HG03442 (cell line): Measurements from ENCODE around the gene SPATA19.
"Not testable (repeated sequence)": the region's sequence is repeated elsewhere in the genome, so short reads cannot be mapped to it uniquely, and the experiment has no call there.

Experiments used
- ATAC-seq: cut with Tn5 transposase; IDR thresholded peaks from one replicate; pipeline ENCODE4 v1.9.1; 2021; ENCODE audit warnings: mild to moderate bottlenecking, moderate library complexity; ENCODE audit not compliant: unreplicated experiment

The SPATA19 gene, protein sequence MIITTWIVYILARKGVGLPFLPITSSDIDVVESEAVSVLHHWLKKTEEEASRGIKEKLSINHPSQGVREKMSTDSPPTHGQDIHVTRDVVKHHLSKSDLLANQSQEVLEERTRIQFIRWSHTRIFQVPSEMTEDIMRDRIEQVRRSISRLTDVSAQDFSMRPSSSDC

DNA sequence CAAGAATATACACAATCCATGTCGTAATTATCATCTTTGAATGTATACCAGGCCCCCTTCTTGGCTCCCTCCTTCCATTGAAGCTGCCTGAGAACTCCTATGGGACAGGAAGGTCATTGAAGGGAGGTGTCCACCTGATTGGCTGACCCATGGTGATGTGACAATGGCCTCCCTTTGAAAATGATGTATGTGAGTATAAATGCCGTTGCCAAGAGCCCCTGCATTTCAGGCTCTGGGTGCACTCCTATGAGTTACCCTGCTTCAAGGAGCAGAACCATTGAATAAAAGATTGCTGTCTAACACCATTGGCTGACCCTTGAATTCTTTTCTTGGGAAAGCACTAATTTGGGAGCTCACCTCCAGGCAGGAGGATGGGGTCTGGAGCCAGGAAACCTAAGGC lies at the start of gene SPATA19:
Gene SPATA19, minus strand, starts transcription at position 101 of the 400 bp plus-strand sequence. Its CDS starts 67 bp downstream, at position 34.
- no peak for ATAC-seq

- peak; percentile 49 for ATAC-seq
Observed at GRCh38 chr11:133895061-133895479, 49.8 kb upstream of the SPATA19 start.

DNA sequence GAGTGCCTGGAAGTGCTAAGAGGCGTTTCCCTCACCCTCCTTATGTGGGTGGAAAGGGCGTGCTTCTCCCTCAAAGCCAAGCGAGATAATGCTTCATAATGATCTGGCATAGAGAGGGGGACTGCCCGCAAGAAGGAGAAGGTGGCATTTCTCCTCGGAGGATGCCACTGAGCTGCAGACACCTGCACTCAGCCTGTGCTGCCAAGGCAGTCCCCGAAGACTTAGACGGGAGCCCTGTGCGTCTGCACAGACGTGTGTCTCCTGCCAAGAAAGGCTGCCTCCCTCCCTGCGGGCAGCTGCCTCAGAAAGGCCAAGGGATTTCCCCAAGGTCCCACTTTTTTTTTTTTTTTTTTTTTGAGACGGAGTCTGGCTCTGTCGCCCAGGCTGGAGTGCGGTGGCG lies 48.1 kb upstream of the SPATA19 start:
- ATAC-seq = no peak

DNA sequence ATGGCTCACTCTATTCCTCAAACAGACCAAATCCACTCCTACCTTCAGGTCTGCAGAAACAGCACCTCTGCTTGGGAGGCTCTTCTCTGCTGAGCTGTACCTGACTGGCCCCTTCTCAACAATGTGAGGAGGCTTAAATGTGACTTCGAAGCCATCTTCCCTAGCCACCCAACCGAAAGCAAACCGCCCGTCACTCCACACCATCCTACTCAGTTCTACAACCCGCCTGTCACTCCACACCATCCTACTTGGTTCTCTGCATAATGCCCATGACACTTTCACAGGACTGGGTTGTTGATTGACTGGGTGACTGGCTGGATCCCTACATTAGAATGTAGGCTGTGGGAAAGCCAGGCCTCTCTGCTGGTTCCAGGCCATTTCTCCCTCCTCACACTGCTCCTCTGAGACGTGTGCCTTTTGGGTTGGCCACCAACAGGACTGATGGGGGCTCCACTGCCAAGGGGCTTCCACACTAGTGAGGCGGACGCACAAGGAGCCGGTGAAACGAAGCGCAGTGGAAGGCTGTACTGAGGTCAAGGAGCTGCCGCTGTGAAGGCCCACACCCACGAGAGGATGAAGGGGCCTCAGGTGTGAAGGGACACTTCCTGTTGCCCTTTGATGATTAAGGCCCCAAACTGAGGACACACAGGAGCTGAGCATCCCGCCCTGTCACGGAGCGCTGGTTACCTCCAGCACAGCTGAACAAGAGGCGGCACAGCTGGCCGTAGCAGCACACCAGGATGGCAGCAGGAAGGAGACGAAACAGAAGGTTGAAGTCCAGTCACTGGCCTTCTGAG lies 47.5 kb upstream of the SPATA19 start:
- ATAC-seq = no peak

- no peak for ATAC-seq
Observed at GRCh38 chr11:133892126-133892525, 46.8 kb upstream of the SPATA19 start.

DNA sequence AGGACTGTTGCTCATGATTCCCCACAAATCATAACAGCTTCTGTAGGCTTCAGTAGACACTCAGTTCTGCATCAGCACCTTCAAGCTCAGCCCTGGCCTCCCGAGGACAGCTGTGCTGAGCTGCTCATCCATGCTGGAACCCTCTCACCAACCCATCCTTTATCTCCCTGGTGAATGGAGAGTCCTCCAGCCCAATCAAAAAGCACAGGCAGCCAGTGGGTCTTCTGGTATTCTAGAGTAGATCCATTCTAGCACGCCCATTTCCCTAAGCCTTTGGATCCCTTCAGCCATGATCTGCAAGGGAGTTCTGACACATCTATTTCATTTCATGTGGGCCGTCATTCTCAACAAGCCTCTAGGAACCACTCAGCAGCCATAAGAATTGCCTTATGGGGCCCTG lies 44.6 kb upstream of the SPATA19 start:
- ATAC-seq = no peak

DNA sequence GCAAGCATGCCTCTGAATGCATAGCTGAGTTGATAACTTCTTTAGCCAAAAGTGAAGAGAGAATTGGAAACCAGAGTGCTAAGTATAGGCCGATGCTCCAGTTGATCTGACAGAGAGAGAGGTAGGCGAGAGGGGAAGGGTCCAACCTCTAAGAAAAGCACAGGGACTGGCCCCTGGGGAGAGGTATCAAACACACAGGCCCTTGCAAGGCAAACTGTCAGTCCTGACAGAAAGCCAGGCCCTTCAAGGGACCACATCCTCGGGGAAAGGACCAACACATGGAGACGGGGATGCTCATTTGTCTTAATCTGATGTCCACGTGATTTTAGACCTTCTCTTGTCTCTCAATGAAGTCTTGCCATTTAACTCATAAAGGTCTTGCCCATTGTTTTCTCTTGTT lies 43.9 kb upstream of the SPATA19 start:
- ATAC-seq = no peak

- no peak for ATAC-seq
Observed at GRCh38 chr11:133887692-133888332, 42.5 kb upstream of the SPATA19 start.

GRCh38 chr11:133886029-133886428 lies 40.7 kb upstream of the SPATA19 start:
- no peak for ATAC-seq

DNA sequence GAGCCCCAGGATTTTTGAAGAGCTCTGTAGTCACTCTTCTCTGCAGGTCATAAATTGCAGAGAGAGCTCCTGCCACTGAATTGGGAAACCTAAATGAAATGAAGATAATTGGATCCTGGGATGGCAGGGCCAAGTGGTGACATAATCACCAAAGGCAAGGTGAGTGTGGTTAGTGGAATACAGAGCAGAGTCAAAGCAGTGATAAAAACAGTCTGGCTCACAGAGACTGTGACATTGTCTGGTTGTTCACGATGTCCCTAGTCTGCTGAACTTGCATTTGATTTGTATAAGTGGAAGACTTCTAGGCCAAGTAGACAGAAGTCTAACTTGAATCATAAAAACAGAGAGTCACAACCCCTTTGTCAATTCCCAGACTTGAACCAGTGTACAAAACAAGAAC lies 26.8 kb upstream of the SPATA19 start:
- ATAC-seq = no peak

DNA sequence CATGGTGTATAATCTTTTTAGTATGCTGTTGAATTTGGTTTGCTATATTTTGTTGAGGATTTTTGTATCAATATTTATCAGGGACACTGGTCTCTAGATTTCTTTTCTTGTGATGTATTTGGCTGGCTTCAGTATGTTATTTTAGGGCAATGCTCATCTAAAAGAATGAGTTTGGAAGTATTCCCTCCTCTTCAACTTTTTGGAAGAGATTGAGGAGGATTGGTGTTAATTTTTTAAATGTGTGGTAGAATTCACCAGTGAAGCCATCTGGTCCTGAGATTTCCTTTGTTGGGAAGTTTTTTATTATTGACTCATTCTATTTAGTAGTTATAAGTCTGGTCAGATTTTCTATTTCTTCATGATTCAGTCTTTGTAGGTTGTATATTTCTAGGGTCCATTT lies 22.1 kb upstream of the SPATA19 start:
- no peak for ATAC-seq

DNA sequence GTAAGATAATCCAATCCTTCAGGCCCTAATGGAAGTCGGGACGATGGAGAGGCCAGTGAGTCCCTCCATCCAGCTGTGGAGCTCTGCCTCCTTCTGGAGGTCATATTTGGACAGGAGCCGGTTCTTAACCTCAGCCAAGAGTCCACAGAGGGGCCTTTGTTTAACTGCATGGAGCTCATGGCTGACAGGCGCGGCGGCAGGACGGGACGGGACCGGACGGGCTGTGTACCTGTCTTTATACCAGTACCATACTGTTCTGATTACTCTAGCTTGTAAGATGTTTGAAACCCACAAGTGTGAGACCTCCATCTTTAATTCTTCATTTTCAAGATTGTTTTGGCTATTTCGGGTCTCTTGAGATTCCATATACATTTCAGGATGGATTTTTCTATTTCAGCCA lies 20.2 kb upstream of the SPATA19 start:
- ATAC-seq = no peak

GRCh38 chr11:133864756-133865155 lies 19.4 kb upstream of the SPATA19 start:
- no peak for ATAC-seq

GRCh38 chr11:133860151-133860550 lies 14.8 kb upstream of the SPATA19 start:
- no peak for ATAC-seq

- ATAC-seq = not testable (repeated sequence)
Observed at GRCh38 chr11:133854330-133854960, 9.1 kb upstream of the SPATA19 start.

DNA sequence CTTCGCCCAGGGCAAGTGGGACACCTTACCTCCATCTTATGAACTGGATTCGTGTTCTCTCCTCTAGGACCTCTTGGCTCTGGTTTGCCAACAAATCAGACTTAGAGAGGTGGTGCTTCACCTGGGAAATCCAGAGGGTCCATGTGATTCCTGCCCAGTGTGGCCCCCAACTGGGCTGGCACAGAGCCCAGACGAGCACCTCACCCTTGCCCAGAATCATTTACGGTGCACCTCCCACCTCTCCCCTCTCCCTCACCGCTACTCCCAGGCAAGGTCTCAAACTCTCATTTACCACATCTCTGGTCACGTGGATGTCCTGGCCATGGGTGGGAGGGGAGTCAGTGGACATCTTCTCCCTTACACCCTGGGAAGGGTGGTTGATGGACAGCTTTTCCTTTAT lies 1.1 kb downstream of the SPATA19 start:
- ATAC-seq = no peak

DNA sequence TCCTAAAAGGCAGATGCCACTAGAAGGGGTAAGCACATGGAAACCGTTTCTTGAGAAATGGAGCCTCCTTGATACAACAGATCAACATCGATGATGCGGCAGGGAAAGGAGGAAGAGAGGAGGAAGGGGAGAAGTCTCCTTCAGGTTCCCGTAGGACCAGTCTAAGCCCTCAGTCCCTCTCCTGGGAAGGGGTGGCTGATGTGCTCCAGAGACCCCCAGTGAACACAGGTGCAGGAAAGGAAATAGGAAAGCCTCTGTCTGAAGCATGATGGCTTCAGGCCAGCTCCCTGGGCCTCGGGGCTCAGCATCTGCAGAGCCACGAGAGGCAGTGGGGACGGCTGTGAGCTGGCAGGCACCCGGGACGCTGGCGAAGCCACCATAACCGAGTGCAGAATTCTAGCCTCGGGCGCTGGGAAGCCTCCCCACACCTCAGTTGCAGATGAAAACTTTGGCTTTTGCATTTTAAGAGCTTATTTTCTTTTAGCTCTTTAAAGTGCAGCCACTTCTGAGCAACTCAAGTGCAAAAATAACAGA lies 1.8 kb downstream of the SPATA19 start:
- ATAC-seq = no peak

GRCh38 chr11:133842730-133843129 lies 2.6 kb downstream of the SPATA19 start:
- ATAC-seq = no peak

- ATAC-seq = no peak
Observed at GRCh38 chr11:133842053-133842452, 3.3 kb downstream of the SPATA19 start.

DNA sequence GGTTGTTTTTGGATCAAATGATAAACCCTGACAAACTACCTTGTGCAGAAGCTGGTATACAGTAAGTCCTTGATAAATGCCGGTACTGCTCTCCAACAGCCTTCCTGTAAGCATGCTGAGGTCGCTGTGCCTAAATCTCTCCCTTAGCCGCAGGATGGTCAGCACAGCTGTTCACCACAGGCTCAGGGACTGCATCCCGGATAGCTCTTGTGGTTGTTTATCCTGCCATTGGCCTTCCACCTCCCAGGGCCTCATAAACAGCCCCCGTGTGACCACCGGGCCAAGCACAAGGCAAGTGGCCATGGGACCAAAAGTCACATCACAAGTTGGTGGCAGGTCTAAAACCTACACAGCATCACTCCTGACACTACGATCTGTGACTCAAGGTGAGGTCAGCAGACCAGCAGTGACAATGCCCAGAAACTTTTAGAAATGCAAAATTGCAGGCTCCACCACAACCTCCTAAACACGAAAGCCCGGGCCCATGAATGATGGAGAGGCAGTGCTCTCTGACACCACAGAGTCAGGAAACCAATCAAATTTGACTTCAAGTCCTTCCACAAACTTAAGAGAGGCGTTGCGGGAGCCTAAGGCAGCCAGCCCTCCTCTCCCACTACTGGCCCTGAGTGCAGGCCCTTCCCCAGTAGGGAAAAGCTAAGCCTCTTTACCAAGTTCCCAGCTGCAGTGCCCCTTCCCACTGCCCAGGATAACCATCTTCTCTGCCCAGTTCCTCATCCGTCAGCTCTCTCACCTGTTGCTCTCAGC lies 3.9 kb downstream of the SPATA19 start:
- no peak for ATAC-seq
